ENCODE measurements around the gene GMCL2.

Gene GMCL2

GRCh38 chr5:178136990-178137389 is 50.2 kb downstream of the GMCL2 start:
- no peak for DNase-seq

All from hematopoietic multipotent progenitor cell treated with erythropoietin and hydrocortisone succinate and interleukin-3 and kit ligand, for 8 days (in vitro differentiated cells).